ENCODE data around the gene MAB21L3. TPM values are rescaled to one million over a fixed set of nuclear protein-coding genes. Genes with fewer than 3 reads are reported as not detected.

Gene MAB21L3
- total and polyA plus RNA-seq, 2 of the 13 experiments (the other 11 are each of a cell fraction or from before 2014, with no cell fraction given): 0.55 to 4.1 TPM

DNA sequence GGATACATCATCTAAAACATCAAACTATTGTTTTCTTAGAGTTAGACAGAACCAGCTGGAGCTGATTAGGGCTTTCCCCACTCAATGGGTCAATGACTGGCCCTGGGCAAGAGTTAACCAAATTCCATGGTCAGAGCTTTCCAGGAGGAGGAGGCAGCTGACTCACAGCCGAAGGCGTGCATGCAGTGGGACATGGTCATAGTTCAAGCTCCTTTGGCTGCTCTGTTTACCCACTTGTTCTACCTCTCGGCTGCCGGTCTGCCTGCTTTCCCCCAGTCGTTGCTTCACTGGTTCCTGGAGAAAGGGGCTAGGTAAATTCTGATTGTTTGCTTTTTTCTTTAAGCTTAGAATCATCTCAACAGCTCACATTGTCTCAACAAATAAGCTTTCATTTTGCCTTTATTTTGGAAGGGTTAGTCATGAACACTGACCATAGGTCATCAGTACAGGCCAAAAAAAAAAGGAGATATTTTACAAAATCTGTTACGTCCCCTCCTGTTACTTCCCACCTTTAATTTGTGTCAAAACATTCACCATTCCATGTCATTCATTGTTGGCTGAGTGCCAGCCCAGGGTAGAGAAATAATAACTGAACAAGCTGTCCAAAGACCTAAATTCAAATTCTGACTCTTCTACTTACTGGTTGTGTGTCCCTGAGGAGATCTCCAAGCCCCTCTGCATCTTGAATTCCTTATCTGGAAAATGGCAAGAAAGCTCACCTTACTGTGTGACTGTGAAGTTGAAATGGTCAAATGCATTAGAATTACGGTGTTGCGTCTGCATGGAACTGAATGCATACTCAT is 12.0 kb downstream of the MAB21L3 start (continued):
- TF ChIP-seq, protein P1, sequence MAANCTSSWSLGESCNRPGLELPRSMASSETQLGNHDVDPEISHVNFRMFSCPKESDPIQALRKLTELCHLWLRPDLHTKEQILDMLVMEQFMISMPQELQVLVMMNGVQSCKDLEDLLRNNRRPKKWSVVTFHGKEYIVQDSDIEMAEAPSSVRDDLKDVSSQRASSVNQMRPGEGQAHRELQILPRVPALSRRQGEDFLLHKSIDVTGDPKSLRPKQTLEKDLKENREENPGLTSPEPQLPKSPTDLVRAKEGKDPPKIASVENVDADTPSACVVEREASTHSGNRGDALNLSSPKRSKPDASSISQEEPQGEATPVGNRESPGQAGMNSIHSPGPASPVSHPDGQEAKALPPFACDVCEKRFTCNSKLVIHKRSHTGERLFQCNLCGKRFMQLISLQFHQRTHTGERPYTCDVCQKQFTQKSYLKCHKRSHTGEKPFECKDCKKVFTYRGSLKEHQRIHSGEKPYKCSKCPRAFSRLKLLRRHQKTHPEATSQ (CRISPR knock-in tag; IDR thresholded peaks at IDR 0.05; ENCODE audit: borderline replicate concordance): no peak; the same call in 1 of the 2 replicates
- TF ChIP-seq GABPB1 (CRISPR knock-in tag; IDR thresholded peaks at IDR 0.05) (no peak), HOXA3 (CRISPR knock-in tag; IDR thresholded peaks at IDR 0.05) (peak; percentile 80), SP140L (CRISPR knock-in tag; IDR thresholded peaks at IDR 0.05; ENCODE audit: borderline replicate concordance) (no peak), STAT5B (CRISPR knock-in tag; IDR thresholded peaks at IDR 0.05) (no peak), THAP11 (CRISPR knock-in tag; IDR thresholded peaks at IDR 0.05) (peak; percentile 28; the same call in 1 of the 2 replicates), NBN (conservative IDR thresholded peaks at IDR 0.05) (no peak), KDM6A (CRISPR knock-in tag; IDR thresholded peaks at IDR 0.05; ENCODE audit: low read depth) (peak; percentile 41), SETDB1 (CRISPR knock-in tag; IDR thresholded peaks at IDR 0.05; ENCODE audit: borderline replicate concordance) (no peak), ZNF766 (CRISPR knock-in tag; IDR thresholded peaks at IDR 0.05; ENCODE audit: borderline replicate concordance) (no peak), MIER3 (CRISPR knock-in tag; IDR thresholded peaks at IDR 0.05; ENCODE audit: borderline replicate concordance) (peak; percentile 82; the same call in 1 of the 2 replicates), ISL2 (CRISPR knock-in tag; IDR thresholded peaks at IDR 0.05) (peak; percentile 82), NCOR1 (IDR thresholded peaks at IDR 0.05; ENCODE audit: borderline replicate concordance, low read length) (0 out of 2 replicates have a peak, but pooled peaks have one; percentile 13), ZNF75D (CRISPR knock-in tag; IDR thresholded peaks at IDR 0.05; ENCODE audit: borderline replicate concordance) (no peak), ZFP37 (CRISPR knock-in tag; IDR thresholded peaks at IDR 0.05; ENCODE audit: borderline replicate concordance) (peak; percentile 71; the same call in 1 of the 2 replicates), NR1H2 (CRISPR knock-in tag; IDR thresholded peaks at IDR 0.05; ENCODE audit: borderline replicate concordance, low read depth) (no peak), ATF7 (IDR thresholded peaks at IDR 0.05) (no peak), ATF7 (CRISPR knock-in tag; IDR thresholded peaks at IDR 0.05) (no peak)
- TF ChIP-seq, protein P2, sequence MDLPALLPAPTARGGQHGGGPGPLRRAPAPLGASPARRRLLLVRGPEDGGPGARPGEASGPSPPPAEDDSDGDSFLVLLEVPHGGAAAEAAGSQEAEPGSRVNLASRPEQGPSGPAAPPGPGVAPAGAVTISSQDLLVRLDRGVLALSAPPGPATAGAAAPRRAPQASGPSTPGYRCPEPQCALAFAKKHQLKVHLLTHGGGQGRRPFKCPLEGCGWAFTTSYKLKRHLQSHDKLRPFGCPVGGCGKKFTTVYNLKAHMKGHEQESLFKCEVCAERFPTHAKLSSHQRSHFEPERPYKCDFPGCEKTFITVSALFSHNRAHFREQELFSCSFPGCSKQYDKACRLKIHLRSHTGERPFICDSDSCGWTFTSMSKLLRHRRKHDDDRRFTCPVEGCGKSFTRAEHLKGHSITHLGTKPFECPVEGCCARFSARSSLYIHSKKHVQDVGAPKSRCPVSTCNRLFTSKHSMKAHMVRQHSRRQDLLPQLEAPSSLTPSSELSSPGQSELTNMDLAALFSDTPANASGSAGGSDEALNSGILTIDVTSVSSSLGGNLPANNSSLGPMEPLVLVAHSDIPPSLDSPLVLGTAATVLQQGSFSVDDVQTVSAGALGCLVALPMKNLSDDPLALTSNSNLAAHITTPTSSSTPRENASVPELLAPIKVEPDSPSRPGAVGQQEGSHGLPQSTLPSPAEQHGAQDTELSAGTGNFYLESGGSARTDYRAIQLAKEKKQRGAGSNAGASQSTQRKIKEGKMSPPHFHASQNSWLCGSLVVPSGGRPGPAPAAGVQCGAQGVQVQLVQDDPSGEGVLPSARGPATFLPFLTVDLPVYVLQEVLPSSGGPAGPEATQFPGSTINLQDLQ (CRISPR knock-in tag; IDR thresholded peaks at IDR 0.05): no peak
- TF ChIP-seq, protein P3, sequence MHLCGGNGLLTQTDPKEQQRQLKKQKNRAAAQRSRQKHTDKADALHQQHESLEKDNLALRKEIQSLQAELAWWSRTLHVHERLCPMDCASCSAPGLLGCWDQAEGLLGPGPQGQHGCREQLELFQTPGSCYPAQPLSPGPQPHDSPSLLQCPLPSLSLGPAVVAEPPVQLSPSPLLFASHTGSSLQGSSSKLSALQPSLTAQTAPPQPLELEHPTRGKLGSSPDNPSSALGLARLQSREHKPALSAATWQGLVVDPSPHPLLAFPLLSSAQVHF (CRISPR knock-in tag; IDR thresholded peaks at IDR 0.05): no peak
- TF ChIP-seq, protein P4, sequence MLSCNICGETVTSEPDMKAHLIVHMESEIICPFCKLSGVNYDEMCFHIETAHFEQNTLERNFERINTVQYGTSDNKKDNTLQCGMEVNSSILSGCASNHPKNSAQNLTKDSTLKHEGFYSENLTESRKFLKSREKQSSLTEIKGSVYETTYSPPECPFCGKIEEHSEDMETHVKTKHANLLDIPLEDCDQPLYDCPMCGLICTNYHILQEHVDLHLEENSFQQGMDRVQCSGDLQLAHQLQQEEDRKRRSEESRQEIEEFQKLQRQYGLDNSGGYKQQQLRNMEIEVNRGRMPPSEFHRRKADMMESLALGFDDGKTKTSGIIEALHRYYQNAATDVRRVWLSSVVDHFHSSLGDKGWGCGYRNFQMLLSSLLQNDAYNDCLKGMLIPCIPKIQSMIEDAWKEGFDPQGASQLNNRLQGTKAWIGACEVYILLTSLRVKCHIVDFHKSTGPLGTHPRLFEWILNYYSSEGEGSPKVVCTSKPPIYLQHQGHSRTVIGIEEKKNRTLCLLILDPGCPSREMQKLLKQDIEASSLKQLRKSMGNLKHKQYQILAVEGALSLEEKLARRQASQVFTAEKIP (CRISPR knock-in tag; IDR thresholded peaks at IDR 0.05; ENCODE audit: borderline replicate concordance): no peak
- TF ChIP-seq, protein P5, sequence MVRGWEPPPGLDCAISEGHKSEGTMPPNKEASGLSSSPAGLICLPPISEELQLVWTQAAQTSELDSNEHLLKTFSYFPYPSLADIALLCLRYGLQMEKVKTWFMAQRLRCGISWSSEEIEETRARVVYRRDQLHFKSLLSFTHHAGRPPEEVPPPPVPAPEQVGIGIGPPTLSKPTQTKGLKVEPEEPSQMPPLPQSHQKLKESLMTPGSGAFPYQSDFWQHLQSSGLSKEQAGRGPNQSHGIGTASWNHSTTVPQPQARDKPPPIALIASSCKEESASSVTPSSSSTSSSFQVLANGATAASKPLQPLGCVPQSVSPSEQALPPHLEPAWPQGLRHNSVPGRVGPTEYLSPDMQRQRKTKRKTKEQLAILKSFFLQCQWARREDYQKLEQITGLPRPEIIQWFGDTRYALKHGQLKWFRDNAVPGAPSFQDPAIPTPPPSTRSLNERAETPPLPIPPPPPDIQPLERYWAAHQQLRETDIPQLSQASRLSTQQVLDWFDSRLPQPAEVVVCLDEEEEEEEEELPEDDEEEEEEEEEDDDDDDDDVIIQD (CRISPR knock-in tag; IDR thresholded peaks at IDR 0.05; ENCODE audit: low read depth): peak; percentile 85; the same call in 1 of the 2 replicates
